ENCODE measurements around the gene ZSCAN16.

The ZSCAN16 gene

GRCh38 chr6:28105245-28105639 lies 19.2 kb upstream of the ZSCAN16 start:
- DNase-seq, result peak in 2 of 3 donors; percentile 28 to 46
- no peaks in the 10 kb centered on the region for H3K36me3 ChIP-seq (ENCODE audit: control insufficient read depth in 4 of 4, insufficient read depth in 4 of 4, low read length in 3 of 4)
- ChIA-PET POLR2A (interaction anchor here (0.8 to 1.7 kb wide), 5 partner anchors 10 to 32 kb away, joined by 3 to 4 read pairs (median 3); partner anchors contain the start of gene ZSCAN16), CTCF (interaction anchor here (0.7 to 2.5 kb wide), 5 partner anchors 12 to 196 kb away, joined by 3 to 7 read pairs (median 4); partner anchors contain the start of gene ZSCAN16)
- H3K27ac ChIP-seq (ENCODE audit: insufficient read depth in 1 of 2, low read depth in 1 of 2, low read length in 2 of 2, poor library complexity in 1 of 2, severe bottlenecking in 2 of 2), result peak overlapping the region; percentile 69 to 82
- peaks cover 0 to 13% (median 5%) of the 10 kb centered on the region in 4 experiments for H3K4me1 ChIP-seq (ENCODE audit: control extremely low read depth in 1 of 4, control insufficient read depth in 4 of 4, insufficient read depth in 4 of 4, low read length in 3 of 4)
- no peaks in the 10 kb centered on the region for H3K27me3 ChIP-seq (replicated peaks in 2 of 5; ENCODE audit: control insufficient read depth in 4 of 5, insufficient read depth in 5 of 5, low read length in 4 of 5)
- H3K4me3 ChIP-seq (ENCODE audit: control insufficient read depth in 1 of 7, extremely low read depth in 1 of 7, insufficient read depth in 4 of 7, low read depth in 2 of 7, low read length in 6 of 7), result peak overlapping the region; percentile 70 to 90 (median 86)
- no peaks in the 10 kb centered on the region for H3K9me3 ChIP-seq (ENCODE audit: control extremely low read depth in 1 of 5, control insufficient read depth in 4 of 5, insufficient read depth in 2 of 5, low read depth in 1 of 5, low read length in 4 of 5)
- WGBS (ENCODE audit: insufficient coverage), result 50% methylated on average over 5 of the region's 5 CpGs

DNA sequence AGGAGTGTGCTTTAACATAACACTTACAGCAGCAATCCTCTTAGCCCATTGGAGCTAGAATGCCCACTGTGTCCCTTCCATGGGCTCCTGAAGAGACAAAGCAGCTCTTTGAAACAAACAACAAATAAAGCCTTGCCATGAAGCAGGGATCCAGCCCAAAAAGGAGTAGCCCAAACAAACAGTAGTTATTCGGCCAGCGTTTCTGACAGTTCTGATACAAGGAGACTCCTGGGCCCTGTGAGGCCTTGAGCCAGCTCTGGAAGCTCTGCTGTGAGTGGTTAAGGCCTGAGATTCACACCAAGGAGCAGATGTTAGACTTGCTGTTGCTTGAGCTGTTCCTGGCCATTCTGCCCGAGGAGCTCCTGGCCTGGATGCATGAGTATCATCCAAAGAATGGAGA lies 16.9 kb upstream of the ZSCAN16 start:
- ChIA-PET CTCF (no interaction called here), POLR2A (no interaction called here)

DNA sequence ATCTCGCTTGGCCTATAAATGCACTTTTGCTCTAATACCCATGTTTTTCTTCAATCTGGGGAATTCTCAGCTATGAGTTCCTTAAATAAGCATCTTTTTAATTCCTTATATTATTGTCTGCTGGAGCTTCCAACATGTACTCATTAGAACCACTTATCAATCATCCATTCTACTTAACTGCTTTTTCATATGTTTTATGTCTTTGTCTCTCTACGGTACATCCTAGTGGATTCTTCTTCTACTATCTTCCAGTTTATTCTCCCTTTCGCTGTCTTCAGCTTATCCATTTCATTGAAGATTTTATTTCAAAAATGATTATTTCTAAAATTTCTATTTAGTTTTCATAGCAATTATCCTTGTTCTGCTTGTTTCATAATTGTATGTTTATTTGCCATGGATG lies 12.4 kb upstream of the ZSCAN16 start:
- H3K4me3 ChIP-seq (ENCODE audit: control insufficient read depth in 1 of 7, extremely low read depth in 1 of 7, insufficient read depth in 4 of 7, low read depth in 2 of 7, low read length in 6 of 7), result no peak overlapping the region
- no peaks in the 10 kb centered on the region for H3K4me1 ChIP-seq (ENCODE audit: control extremely low read depth in 1 of 4, control insufficient read depth in 4 of 4, insufficient read depth in 4 of 4, low read length in 3 of 4)
- no peaks in the 10 kb centered on the region for H3K9me3 ChIP-seq (ENCODE audit: control extremely low read depth in 1 of 5, control insufficient read depth in 4 of 5, insufficient read depth in 2 of 5, low read depth in 1 of 5, low read length in 4 of 5)
- no peak overlapping the region for H3K27ac ChIP-seq (ENCODE audit: insufficient read depth in 1 of 2, low read depth in 1 of 2, low read length in 2 of 2, poor library complexity in 1 of 2, severe bottlenecking in 2 of 2)
- POLR2A ChIA-PET, result no interaction called here
- CTCF ChIA-PET, result interaction anchor here (1.5 kb wide), 1 partner anchor 13 kb away, joined by 3 read pairs; no protein-coding TSS in a partner anchor
- DNase-seq, result no peak
- H3K36me3 ChIP-seq (ENCODE audit: control insufficient read depth in 4 of 4, insufficient read depth in 4 of 4, low read length in 3 of 4), result peaks cover 6 to 25% (median 18%) of the 10 kb centered on the region in 4 experiments
- H3K27me3 ChIP-seq (replicated peaks in 2 of 5; ENCODE audit: control insufficient read depth in 4 of 5, insufficient read depth in 5 of 5, low read length in 4 of 5), result no peaks in the 10 kb centered on the region
- WGBS (ENCODE audit: insufficient coverage), result 92% methylated on average over 2 of the region's 3 CpGs

More for the DNA sequence above, 16.9 kb upstream of the ZSCAN16 start:
- Histone ChIP-seq H3K9me3 (ENCODE audit: control extremely low read depth in 1 of 5, control insufficient read depth in 4 of 5, insufficient read depth in 2 of 5, low read depth in 1 of 5, low read length in 4 of 5) (no peaks in the 10 kb centered on the region), H3K4me3 (ENCODE audit: control insufficient read depth in 1 of 7, extremely low read depth in 1 of 7, insufficient read depth in 4 of 7, low read depth in 2 of 7, low read length in 6 of 7) (no peak overlapping the region), H3K36me3 (ENCODE audit: control insufficient read depth in 4 of 4, insufficient read depth in 4 of 4, low read length in 3 of 4) (no peaks in the 10 kb centered on the region), H3K27me3 (replicated peaks in 2 of 5; ENCODE audit: control insufficient read depth in 4 of 5, insufficient read depth in 5 of 5, low read length in 4 of 5) (no peaks in the 10 kb centered on the region), H3K4me1 (ENCODE audit: control extremely low read depth in 1 of 4, control insufficient read depth in 4 of 4, insufficient read depth in 4 of 4, low read length in 3 of 4) (peaks cover 0 to 13% (median 5%) of the 10 kb centered on the region in 4 experiments), H3K27ac (ENCODE audit: insufficient read depth in 1 of 2, low read depth in 1 of 2, low read length in 2 of 2, poor library complexity in 1 of 2, severe bottlenecking in 2 of 2) (no peak overlapping the region)
- no peak for DNase-seq
- 96% methylated on average over 3 of the region's 3 CpGs for WGBS (ENCODE audit: insufficient coverage)

- Histone ChIP-seq H3K36me3 (ENCODE audit: control insufficient read depth in 4 of 4, insufficient read depth in 4 of 4, low read length in 3 of 4) (peaks cover 12 to 44% (median 26%) of the 10 kb centered on the region in 4 experiments), H3K27me3 (replicated peaks in 2 of 5; ENCODE audit: control insufficient read depth in 4 of 5, insufficient read depth in 5 of 5, low read length in 4 of 5) (no peaks in the 10 kb centered on the region), H3K9me3 (ENCODE audit: control extremely low read depth in 1 of 5, control insufficient read depth in 4 of 5, insufficient read depth in 2 of 5, low read depth in 1 of 5, low read length in 4 of 5) (no peaks in the 10 kb centered on the region), H3K4me1 (ENCODE audit: control extremely low read depth in 1 of 4, control insufficient read depth in 4 of 4, insufficient read depth in 4 of 4, low read length in 3 of 4) (no peaks in the 10 kb centered on the region), H3K27ac (ENCODE audit: insufficient read depth in 1 of 2, low read depth in 1 of 2, low read length in 2 of 2, poor library complexity in 1 of 2, severe bottlenecking in 2 of 2) (no peak overlapping the region), H3K4me3 (ENCODE audit: control insufficient read depth in 1 of 7, extremely low read depth in 1 of 7, insufficient read depth in 4 of 7, low read depth in 2 of 7, low read length in 6 of 7) (no peak overlapping the region)
- DNase-seq, result no peak
- 100% methylated on average over 2 of the region's 2 CpGs for WGBS (ENCODE audit: insufficient coverage)
- ChIA-PET POLR2A (interaction anchor here (1.2 kb wide), 1 partner anchor 11 kb away, joined by 3 read pairs; no protein-coding TSS in a partner anchor), CTCF (interaction anchor here (2.1 kb wide), 1 partner anchor 17 kb away, joined by 5 read pairs; no protein-coding TSS in a partner anchor)
Measured at GRCh38 chr6:28115799-28116198, 8.6 kb upstream of the ZSCAN16 start.

DNA sequence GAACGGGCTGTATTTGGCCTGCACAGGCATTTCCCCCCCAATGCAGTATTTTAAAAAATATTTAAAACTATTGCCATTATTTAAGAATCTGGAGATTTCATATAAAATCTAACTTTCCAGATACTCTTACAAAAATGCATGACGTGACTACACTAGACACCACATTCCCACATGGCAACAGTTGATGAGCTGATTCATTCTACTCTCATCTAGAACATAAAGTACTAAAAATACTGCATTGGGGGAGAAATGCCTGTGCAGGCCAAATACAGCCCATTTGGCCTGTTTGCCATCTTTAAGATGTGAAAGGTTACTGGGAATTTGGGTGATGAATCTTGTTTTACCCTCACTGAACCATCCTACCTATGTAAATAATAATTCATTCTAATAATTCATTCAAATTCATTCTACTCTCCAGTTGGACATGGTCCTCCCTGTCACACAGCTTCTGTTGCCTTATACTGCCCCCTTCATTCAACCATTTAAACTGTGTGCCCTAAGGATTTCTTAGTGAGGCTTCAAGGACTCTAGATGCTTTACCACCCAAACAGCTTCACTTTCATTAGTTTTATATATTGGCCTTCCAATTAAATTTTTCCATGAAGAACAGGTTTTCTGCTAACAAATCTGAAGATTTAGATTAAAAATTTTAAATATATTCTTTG lies 6.9 kb upstream of the ZSCAN16 start:
- Histone ChIP-seq H3K4me3 (ENCODE audit: control insufficient read depth in 1 of 7, extremely low read depth in 1 of 7, insufficient read depth in 4 of 7, low read depth in 2 of 7, low read length in 6 of 7) (no peak overlapping the region), H3K27me3 (replicated peaks in 2 of 5; ENCODE audit: control insufficient read depth in 4 of 5, insufficient read depth in 5 of 5, low read length in 4 of 5) (no peaks in the 10 kb centered on the region), H3K9me3 (ENCODE audit: control extremely low read depth in 1 of 5, control insufficient read depth in 4 of 5, insufficient read depth in 2 of 5, low read depth in 1 of 5, low read length in 4 of 5) (no peaks in the 10 kb centered on the region), H3K36me3 (ENCODE audit: control insufficient read depth in 4 of 4, insufficient read depth in 4 of 4, low read length in 3 of 4) (peaks cover 12 to 47% (median 27%) of the 10 kb centered on the region in 4 experiments), H3K27ac (ENCODE audit: insufficient read depth in 1 of 2, low read depth in 1 of 2, low read length in 2 of 2, poor library complexity in 1 of 2, severe bottlenecking in 2 of 2) (no peak overlapping the region), H3K4me1 (ENCODE audit: control extremely low read depth in 1 of 4, control insufficient read depth in 4 of 4, insufficient read depth in 4 of 4, low read length in 3 of 4) (no peaks in the 10 kb centered on the region)
- peak in 1 of 3 donors; percentile 47 for DNase-seq
- WGBS (ENCODE audit: insufficient coverage), result 100% methylated on average over 1 of the region's 2 CpGs
- ChIA-PET CTCF (interaction anchor here (0.9 to 2.1 kb wide), 6 partner anchors 8 to 295 kb away, joined by 3 to 7 read pairs (median 4); no protein-coding TSS in a partner anchor), POLR2A (no interaction called here)

GRCh38 chr6:28118217-28118616 lies 6.2 kb upstream of the ZSCAN16 start:
- POLR2A ChIA-PET, result no interaction called here
- H3K4me3 ChIP-seq (ENCODE audit: control insufficient read depth in 1 of 7, extremely low read depth in 1 of 7, insufficient read depth in 4 of 7, low read depth in 2 of 7, low read length in 6 of 7), result no peak overlapping the region
- H3K9me3 ChIP-seq (ENCODE audit: control extremely low read depth in 1 of 5, control insufficient read depth in 4 of 5, insufficient read depth in 2 of 5, low read depth in 1 of 5, low read length in 4 of 5), result no peaks in the 10 kb centered on the region
- no peaks in the 10 kb centered on the region for H3K27me3 ChIP-seq (replicated peaks in 2 of 5; ENCODE audit: control insufficient read depth in 4 of 5, insufficient read depth in 5 of 5, low read length in 4 of 5)
- CTCF ChIA-PET, result interaction anchor here (0.5 to 1.3 kb wide), 4 partner anchors 13 to 296 kb away, joined by 3 to 5 read pairs (median 3); no protein-coding TSS in a partner anchor
- peaks cover 12 to 47% (median 27%) of the 10 kb centered on the region in 4 experiments for H3K36me3 ChIP-seq (ENCODE audit: control insufficient read depth in 4 of 4, insufficient read depth in 4 of 4, low read length in 3 of 4)
- no peaks in the 10 kb centered on the region for H3K4me1 ChIP-seq (ENCODE audit: control extremely low read depth in 1 of 4, control insufficient read depth in 4 of 4, insufficient read depth in 4 of 4, low read length in 3 of 4)
- H3K27ac ChIP-seq (ENCODE audit: insufficient read depth in 1 of 2, low read depth in 1 of 2, low read length in 2 of 2, poor library complexity in 1 of 2, severe bottlenecking in 2 of 2), result peak overlapping the region in 1 of 2 experiments; percentile 22
- WGBS (ENCODE audit: insufficient coverage), result 100% methylated on average over 1 of the region's 1 CpG
- no peak for DNase-seq

DNA sequence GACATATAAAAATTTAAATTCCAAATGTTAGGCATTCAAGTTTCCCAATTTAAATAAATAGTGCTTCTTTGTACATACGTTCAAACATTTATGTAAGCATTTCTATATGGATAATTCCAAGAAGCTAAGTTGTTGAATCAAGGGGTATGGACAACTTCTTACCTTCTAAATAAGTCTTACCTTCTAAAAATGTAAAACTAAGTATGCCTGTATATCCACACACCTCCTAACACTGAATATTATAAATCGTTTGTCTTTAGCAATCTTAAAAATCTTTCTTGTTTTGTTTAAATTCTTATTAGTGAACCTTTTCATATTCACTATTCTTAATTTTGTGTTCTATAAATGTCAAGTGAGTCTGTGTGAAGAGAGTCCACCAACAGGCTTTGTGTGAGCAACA lies 2.5 kb upstream of the ZSCAN16 start:
- CTCF ChIA-PET, result interaction anchor here (1.4 kb wide), 1 partner anchor 10 kb away, joined by 3 read pairs; no protein-coding TSS in a partner anchor
- POLR2A ChIA-PET, result interaction anchor here (0.7 kb wide), 1 partner anchor 60 kb away, joined by 4 read pairs; no protein-coding TSS in a partner anchor
- Histone ChIP-seq H3K36me3 (ENCODE audit: control insufficient read depth in 4 of 4, insufficient read depth in 4 of 4, low read length in 3 of 4) (peaks cover 6 to 27% (median 13%) of the 10 kb centered on the region in 4 experiments), H3K27ac (ENCODE audit: insufficient read depth in 1 of 2, low read depth in 1 of 2, low read length in 2 of 2, poor library complexity in 1 of 2, severe bottlenecking in 2 of 2) (no peak overlapping the region), H3K27me3 (replicated peaks in 2 of 5; ENCODE audit: control insufficient read depth in 4 of 5, insufficient read depth in 5 of 5, low read length in 4 of 5) (no peaks in the 10 kb centered on the region), H3K9me3 (ENCODE audit: control extremely low read depth in 1 of 5, control insufficient read depth in 4 of 5, insufficient read depth in 2 of 5, low read depth in 1 of 5, low read length in 4 of 5) (no peaks in the 10 kb centered on the region), H3K4me1 (ENCODE audit: control extremely low read depth in 1 of 4, control insufficient read depth in 4 of 4, insufficient read depth in 4 of 4, low read length in 3 of 4) (peaks cover 3 to 23% (median 16%) of the 10 kb centered on the region in 4 experiments), H3K4me3 (ENCODE audit: control insufficient read depth in 1 of 7, extremely low read depth in 1 of 7, insufficient read depth in 4 of 7, low read depth in 2 of 7, low read length in 6 of 7) (no peak overlapping the region)
- WGBS (ENCODE audit: insufficient coverage), result no CpG with 5 or more reads among the region's 2 CpGs
- no peak for DNase-seq

Data from common myeloid progenitor, CD34-positive (primary cell).